K562 (cell line): ENCODE results near the gene PYGO2. TPM values are rescaled to one million over a fixed set of nuclear protein-coding genes. Genes with fewer than 3 reads are reported as not detected.

Experiments used
- ARID1B ChIP-seq: fragments of 450-650 bp; IDR thresholded peaks from 2 replicates; pipeline ENCODE4 v1.6.1; 2016; ENCODE audit warnings: antibody characterized with exemption, mild to moderate bottlenecking, inconsistent platforms
- CREB1 ChIP-seq, 2 experiments: sonication (generic) in 1 of 2; formaldehyde crosslinking in 1 of 2; IDR thresholded peaks; 2 replicates each; pipeline versions ENCODE4 v1.6.1 to v1.8.0; 2012 to 2022; ENCODE audit warnings: inconsistent platforms in 1 of 2, mild to moderate bottlenecking in 1 of 2, missing genetic modification reagents in 1 of 2, moderate library complexity in 1 of 2
- DIDO1 ChIP-seq: fragments of 450-650 bp; IDR thresholded peaks from 2 replicates; pipeline ENCODE4 v1.6.1; 2016; ENCODE audit warnings: low read depth, missing biosample characterization, missing genetic modification characterization
- GABPB1 ChIP-seq: sonication (generic); formaldehyde crosslinking; IDR thresholded peaks from 2 replicates; pipeline ENCODE4 v1.8.0; 2022; ENCODE audit warnings: mild to moderate bottlenecking, missing genetic modification reagents
- KDM2B ChIP-seq: fragments of 250-450 bp; sonication (Bioruptor Pico); IDR thresholded peaks from 2 replicates; pipeline ENCODE4 v1.8.0; 2021; ENCODE audit warnings: mild to moderate bottlenecking, moderate library complexity
- KDM4B ChIP-seq, 2 experiments: fragments of 450-650 bp in 1 of 2; sonication (generic) in 1 of 2; IDR thresholded peaks; 2 replicates each; pipeline ENCODE4 v1.6.1; 2016 to 2017; ENCODE audit warnings: borderline replicate concordance in 2 of 2, antibody characterized with exemption in 1 of 2, low read depth in 1 of 2, mild to moderate bottlenecking in 1 of 2
- RCOR1 ChIP-seq, 2 experiments: IDR thresholded peaks; 2 replicates each; pipeline ENCODE4 v1.6.1; 2012; ENCODE audit warnings: low read depth in 2 of 2, low read length in 2 of 2, borderline replicate concordance in 1 of 2, improper control_type of control experiment in 1 of 2
- SMARCC2 ChIP-seq: fragments of 450-650 bp; IDR thresholded peaks from 2 replicates; pipeline ENCODE4 v1.6.1; 2017; ENCODE audit warnings: antibody characterized with exemption, moderate library complexity, mild to moderate bottlenecking, low read depth
- SPI1 ChIP-seq: IDR thresholded peaks from 2 replicates; pipeline ENCODE4 v1.6.1; 2011; ENCODE audit warnings: low read depth, low read length, control low read depth, borderline replicate concordance
- STAT5A ChIP-seq: IDR thresholded peaks from 2 replicates; pipeline ENCODE4 v1.6.1; 2012; ENCODE audit warnings: low read length, inconsistent platforms, borderline replicate concordance
- ZNF583 ChIP-seq: fragments of 250-450 bp; sonication (Bioruptor Pico); IDR thresholded peaks from 2 replicates; pipeline ENCODE4 v1.4.0; 2020
- polyA plus RNA-seq, 8 experiments: library from polyadenylated mRNA; depleted of rRNA in 4 of 8; stranded (reverse) in 5 of 8; unstranded in 3 of 8; fragments of >200 nt; fragmentation: Nextera tagmentation in 2 of 8; fragmentation: Illumina TruSeq in 1 of 8; extraction: Ambion mirVana in 2 of 8; extraction: Trizol in 1 of 8; gene quantifications; 2 replicates each; pipeline versions ENCODE4 v1.2.1 to v1.2.3, GENCODE V29; 2011 to 2014; ENCODE audit warnings: inconsistent platforms in 1 of 8, missing spikeins in 1 of 8
- total RNA-seq, 7 experiments: library from RNA; depleted of rRNA in 6 of 7; stranded (reverse); fragments of >200 nt in 6 of 7; fragmentation: Illumina TruSeq in 2 of 7; extraction: Trizol in 2 of 7; gene quantifications; 2 replicates each; pipeline versions ENCODE4 v1.2.1 to v1.2.3, GENCODE V29; 2011 to 2021; ENCODE audit warnings: low replicate concordance in 1 of 7
- TF ChIP-seq, protein P1 (sequence below): IDR thresholded peaks from 2 replicates; pipeline ENCODE4 v1.6.1; 2014; ENCODE audit warnings: antibody characterized with exemption
- TF ChIP-seq, protein P2 (sequence below): fragments of 450-650 bp; IDR thresholded peaks from 2 replicates; pipeline ENCODE4 v1.6.1; 2016; ENCODE audit warnings: low read depth
- TF ChIP-seq, protein P3 (sequence below): fragments of 250-450 bp; sonication (Bioruptor Pico); IDR thresholded peaks from 2 replicates; pipeline ENCODE4 v1.8.0; 2022; ENCODE audit warnings: inconsistent platforms

PYGO2 gene
- total and polyA plus RNA-seq, 9 of the 15 experiments (the other 6 are each of a cell fraction or from before 2014, with no cell fraction given) = 8.3 to 36.2 (median 18.2) TPM

DNA sequence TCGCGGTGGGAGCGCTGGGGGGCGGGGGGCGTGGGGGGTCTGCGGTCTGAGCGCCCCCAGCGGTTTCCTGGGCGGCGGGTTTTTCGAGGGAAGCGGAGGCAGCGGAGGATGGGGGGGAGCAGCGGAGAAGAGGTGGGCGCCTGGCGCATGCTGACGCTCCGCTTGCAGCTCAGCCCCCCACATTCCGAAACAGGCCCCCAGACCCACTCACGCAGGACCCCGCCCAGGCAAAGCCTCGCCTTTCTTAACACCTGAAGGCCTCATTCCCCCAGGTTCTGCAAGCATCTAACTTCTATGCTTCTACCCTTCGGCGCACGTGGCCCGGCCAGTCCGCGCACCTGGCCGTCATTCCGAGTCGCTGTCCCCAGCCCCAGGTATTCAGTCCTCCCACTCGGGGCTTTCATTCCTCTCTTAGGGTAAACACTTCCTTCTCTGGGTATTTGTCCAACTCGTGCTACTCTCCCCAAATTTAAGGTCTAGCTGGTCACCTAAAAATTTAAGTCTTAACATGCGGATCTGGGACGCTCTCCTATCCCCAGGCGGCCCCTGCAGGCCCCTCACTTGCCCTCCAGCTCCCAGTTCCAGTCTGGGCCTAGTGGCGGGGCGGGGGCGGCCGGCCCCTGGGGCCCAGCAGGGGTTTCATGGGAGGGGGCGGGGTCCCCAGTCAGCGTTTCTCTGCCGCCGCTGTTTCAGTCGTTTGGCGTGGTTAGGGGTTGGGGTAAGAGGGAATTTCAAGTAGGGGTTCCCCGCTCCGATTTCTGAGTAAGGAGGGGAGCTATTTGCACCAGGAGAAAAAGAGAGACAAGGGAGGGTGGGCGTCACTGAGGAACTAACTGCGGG is 38.2 kb upstream of the PYGO2 start (continued):
- TF ChIP-seq STAT5A (no peak), SMARCC2 (no peak), KDM2B (CRISPR knock-in tag) (no peak), ARID1B (peak; percentile 36; the same call in 1 of the 2 replicates), RCOR1 (IDR thresholded peaks at IDR 0.05; ENCODE audit: borderline replicate concordance in 1 of 2, low read depth in 2 of 2, low read length in 2 of 2) (peak in 1 of 2 experiments; percentile 25; a peak in 1 of 4 replicates), SPI1 (no peak), GABPB1 (peak; percentile 5; the same call in 1 of the 2 replicates), KDM4B (IDR thresholded peaks at IDR 0.05; ENCODE audit: borderline replicate concordance in 2 of 2, low read depth in 1 of 2) (no peak), CREB1 (IDR thresholded peaks at IDR 0.05) (no peak), CREB1 (CRISPR knock-in tag; IDR thresholded peaks at IDR 0.05) (0 out of 2 replicates have a peak, but pooled peaks have one; percentile 30), DIDO1 (tag) (no peak), ZNF583 (no peak)
- TF ChIP-seq, protein P1, sequence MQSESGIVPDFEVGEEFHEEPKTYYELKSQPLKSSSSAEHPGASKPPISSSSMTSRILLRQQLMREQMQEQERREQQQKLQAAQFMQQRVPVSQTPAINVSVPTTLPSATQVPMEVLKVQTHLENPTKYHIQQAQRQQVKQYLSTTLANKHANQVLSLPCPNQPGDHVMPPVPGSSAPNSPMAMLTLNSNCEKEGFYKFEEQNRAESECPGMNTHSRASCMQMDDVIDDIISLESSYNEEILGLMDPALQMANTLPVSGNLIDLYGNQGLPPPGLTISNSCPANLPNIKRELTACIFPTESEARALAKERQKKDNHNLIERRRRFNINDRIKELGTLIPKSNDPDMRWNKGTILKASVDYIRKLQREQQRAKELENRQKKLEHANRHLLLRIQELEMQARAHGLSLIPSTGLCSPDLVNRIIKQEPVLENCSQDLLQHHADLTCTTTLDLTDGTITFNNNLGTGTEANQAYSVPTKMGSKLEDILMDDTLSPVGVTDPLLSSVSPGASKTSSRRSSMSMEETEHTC = no peak
- TF ChIP-seq, protein P2, sequence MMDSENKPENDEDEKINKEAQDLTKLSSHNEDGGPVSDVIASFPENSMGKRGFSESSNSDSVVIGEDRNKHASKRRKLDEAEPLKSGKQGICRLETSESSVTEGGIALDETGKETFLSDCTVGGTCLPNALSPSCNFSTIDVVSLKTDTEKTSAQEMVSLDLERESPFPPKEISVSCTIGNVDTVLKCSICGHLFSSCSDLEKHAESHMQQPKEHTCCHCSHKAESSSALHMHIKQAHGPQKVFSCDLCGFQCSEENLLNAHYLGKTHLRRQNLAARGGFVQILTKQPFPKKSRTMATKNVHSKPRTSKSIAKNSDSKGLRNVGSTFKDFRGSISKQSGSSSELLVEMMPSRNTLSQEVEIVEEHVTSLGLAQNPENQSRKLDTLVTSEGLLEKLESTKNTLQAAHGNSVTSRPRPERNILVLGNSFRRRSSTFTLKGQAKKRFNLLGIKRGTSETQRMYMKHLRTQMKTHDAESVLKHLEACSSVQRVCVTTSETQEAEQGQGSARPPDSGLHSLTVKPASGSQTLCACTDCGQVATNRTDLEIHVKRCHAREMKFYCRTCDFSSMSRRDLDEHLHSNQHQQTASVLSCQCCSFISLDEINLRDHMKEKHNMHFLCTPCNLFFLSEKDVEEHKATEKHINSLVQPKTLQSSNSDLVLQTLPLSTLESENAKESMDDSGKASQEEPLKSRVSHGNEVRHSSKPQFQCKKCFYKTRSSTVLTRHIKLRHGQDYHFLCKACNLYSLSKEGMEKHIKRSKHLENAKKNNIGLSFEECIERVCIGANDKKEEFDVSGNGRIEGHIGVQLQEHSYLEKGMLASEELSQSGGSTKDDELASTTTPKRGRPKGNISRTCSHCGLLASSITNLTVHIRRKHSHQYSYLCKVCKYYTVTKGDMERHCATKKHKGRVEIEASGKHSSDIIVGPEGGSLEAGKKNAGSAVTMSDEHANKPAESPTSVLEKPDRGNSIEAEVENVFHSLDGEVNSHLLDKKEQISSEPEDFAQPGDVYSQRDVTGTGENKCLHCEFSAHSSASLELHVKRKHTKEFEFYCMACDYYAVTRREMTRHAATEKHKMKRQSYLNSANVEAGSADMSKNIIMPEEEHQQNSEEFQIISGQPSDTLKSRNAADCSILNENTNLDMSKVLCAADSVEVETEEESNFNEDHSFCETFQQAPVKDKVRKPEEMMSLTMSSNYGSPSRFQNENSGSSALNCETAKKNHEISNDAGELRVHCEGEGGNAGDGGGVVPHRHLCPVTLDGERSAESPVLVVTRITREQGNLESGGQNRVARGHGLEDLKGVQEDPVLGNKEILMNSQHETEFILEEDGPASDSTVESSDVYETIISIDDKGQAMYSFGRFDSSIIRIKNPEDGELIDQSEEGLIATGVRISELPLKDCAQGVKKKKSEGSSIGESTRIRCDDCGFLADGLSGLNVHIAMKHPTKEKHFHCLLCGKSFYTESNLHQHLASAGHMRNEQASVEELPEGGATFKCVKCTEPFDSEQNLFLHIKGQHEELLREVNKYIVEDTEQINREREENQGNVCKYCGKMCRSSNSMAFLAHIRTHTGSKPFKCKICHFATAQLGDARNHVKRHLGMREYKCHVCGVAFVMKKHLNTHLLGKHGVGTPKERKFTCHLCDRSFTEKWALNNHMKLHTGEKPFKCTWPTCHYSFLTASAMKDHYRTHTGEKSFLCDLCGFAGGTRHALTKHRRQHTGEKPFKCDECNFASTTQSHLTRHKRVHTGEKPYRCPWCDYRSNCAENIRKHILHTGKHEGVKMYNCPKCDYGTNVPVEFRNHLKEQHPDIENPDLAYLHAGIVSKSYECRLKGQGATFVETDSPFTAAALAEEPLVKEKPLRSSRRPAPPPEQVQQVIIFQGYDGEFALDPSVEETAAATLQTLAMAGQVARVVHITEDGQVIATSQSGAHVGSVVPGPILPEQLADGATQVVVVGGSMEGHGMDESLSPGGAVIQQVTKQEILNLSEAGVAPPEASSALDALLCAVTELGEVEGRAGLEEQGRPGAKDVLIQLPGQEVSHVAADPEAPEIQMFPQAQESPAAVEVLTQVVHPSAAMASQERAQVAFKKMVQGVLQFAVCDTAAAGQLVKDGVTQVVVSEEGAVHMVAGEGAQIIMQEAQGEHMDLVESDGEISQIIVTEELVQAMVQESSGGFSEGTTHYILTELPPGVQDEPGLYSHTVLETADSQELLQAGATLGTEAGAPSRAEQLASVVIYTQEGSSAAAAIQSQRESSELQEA = no peak
- TF ChIP-seq, protein P3, sequence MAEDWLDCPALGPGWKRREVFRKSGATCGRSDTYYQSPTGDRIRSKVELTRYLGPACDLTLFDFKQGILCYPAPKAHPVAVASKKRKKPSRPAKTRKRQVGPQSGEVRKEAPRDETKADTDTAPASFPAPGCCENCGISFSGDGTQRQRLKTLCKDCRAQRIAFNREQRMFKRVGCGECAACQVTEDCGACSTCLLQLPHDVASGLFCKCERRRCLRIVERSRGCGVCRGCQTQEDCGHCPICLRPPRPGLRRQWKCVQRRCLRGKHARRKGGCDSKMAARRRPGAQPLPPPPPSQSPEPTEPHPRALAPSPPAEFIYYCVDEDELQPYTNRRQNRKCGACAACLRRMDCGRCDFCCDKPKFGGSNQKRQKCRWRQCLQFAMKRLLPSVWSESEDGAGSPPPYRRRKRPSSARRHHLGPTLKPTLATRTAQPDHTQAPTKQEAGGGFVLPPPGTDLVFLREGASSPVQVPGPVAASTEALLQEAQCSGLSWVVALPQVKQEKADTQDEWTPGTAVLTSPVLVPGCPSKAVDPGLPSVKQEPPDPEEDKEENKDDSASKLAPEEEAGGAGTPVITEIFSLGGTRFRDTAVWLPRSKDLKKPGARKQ (CRISPR knock-in tag) = no peak
